ENCODE results near the gene PHLPP2. TPM values are rescaled to one million over a fixed set of nuclear protein-coding genes. Genes with fewer than 3 reads are reported as not detected.

The PHLPP2 gene
- total RNA-seq, 1 donor from 2014 or later = 12.7 TPM

GRCh38 chr16:71647391-71647790 is 77.1 kb downstream of the PHLPP2 start:
- DNase-seq (ENCODE audit: low spot score, unreplicated experiment) = no peak
- Mint-ChIP-seq H3K27ac (no peak overlapping the region), H3K4me3 (ENCODE audit: low read depth) (no peak overlapping the region), H3K27me3 (no peaks in the 10 kb centered on the region), H3K9me3 (ENCODE audit: low read depth) (no peaks in the 10 kb centered on the region), H3K36me3 (ENCODE audit: insufficient read depth) (peaks cover 11% of the 10 kb centered on the region), H3K4me1 (ENCODE audit: low read depth) (peaks cover 2% of the 10 kb centered on the region)
- TF ChIP-seq, protein P1, sequence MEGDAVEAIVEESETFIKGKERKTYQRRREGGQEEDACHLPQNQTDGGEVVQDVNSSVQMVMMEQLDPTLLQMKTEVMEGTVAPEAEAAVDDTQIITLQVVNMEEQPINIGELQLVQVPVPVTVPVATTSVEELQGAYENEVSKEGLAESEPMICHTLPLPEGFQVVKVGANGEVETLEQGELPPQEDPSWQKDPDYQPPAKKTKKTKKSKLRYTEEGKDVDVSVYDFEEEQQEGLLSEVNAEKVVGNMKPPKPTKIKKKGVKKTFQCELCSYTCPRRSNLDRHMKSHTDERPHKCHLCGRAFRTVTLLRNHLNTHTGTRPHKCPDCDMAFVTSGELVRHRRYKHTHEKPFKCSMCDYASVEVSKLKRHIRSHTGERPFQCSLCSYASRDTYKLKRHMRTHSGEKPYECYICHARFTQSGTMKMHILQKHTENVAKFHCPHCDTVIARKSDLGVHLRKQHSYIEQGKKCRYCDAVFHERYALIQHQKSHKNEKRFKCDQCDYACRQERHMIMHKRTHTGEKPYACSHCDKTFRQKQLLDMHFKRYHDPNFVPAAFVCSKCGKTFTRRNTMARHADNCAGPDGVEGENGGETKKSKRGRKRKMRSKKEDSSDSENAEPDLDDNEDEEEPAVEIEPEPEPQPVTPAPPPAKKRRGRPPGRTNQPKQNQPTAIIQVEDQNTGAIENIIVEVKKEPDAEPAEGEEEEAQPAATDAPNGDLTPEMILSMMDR (IDR thresholded peaks at IDR 0.05; ENCODE audit: unreplicated experiment) = no peak

DNA sequence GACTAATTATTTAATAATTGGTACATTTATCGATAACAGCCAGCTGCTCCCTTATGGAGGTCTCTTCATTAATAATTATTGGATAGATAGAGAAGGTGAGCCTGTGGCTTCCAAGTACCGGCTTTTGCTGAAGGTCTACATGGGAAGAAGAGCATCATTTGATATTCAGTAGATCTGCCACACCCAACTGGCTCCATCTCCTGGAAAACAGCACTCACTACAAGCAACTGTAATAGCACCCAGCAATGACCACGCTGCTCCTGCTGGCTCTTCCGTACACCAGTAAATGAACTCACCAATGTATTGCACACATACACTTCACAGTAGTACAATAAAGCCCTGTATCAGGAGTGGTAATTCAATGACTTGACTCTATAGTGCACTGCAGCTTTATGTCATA is 79.1 kb downstream of the PHLPP2 start:
- no peak for DNase-seq (ENCODE audit: low spot score, unreplicated experiment)
- Mint-ChIP-seq H3K27me3 (no peaks in the 10 kb centered on the region), H3K27ac (no peak overlapping the region), H3K9me3 (ENCODE audit: low read depth) (no peaks in the 10 kb centered on the region), H3K4me3 (ENCODE audit: low read depth) (no peak overlapping the region), H3K4me1 (ENCODE audit: low read depth) (peaks cover 2% of the 10 kb centered on the region), H3K36me3 (ENCODE audit: insufficient read depth) (peaks cover 17% of the 10 kb centered on the region)
- TF ChIP-seq, protein P1 (IDR thresholded peaks at IDR 0.05; ENCODE audit: unreplicated experiment) = peak; percentile 41

DNA sequence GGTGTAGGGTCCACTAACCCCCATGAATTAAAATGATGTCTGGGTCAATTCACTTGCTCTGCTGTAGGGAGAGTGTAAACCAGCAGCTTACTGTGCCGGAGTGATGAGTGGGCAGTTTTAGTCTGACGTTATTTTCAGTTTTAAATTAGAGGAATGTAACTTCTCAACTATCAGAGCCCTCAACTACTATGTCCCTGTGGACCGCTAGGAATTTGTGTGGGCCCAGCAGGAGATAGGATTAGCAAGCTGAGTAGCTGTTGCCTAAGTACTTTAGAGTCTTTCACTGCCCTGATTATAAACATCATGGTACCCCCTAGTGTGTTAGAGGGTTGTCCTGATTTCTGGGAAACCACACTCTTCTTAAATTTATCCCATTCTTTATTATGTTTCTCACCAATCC is 87.1 kb downstream of the PHLPP2 start:
- Mint-ChIP-seq H3K4me3 (ENCODE audit: low read depth) (no peak overlapping the region), H3K9me3 (ENCODE audit: low read depth) (no peaks in the 10 kb centered on the region), H3K4me1 (ENCODE audit: low read depth) (no peaks in the 10 kb centered on the region), H3K27ac (no peak overlapping the region), H3K27me3 (no peaks in the 10 kb centered on the region), H3K36me3 (ENCODE audit: insufficient read depth) (peaks cover 26% of the 10 kb centered on the region)
- TF ChIP-seq, protein P1 (IDR thresholded peaks at IDR 0.05; ENCODE audit: unreplicated experiment) = no peak
- no peak for DNase-seq (ENCODE audit: low spot score, unreplicated experiment)

GRCh38 chr16:71635632-71636031 is 88.9 kb downstream of the PHLPP2 start:
- peak overlapping the region; percentile 71 for H3K27ac Mint-ChIP-seq
- H3K4me3 Mint-ChIP-seq (ENCODE audit: low read depth) = no peak overlapping the region
- H3K9me3 Mint-ChIP-seq (ENCODE audit: low read depth) = no peaks in the 10 kb centered on the region
- H3K27me3 Mint-ChIP-seq = no peaks in the 10 kb centered on the region
- no peaks in the 10 kb centered on the region for H3K4me1 Mint-ChIP-seq (ENCODE audit: low read depth)
- no peak for DNase-seq (ENCODE audit: low spot score, unreplicated experiment)
- peaks cover 23% of the 10 kb centered on the region for H3K36me3 Mint-ChIP-seq (ENCODE audit: insufficient read depth)
- TF ChIP-seq, protein P1 (IDR thresholded peaks at IDR 0.05; ENCODE audit: unreplicated experiment) = no peak

- peaks cover 16% of the 10 kb centered on the region for H3K4me1 Mint-ChIP-seq (ENCODE audit: low read depth)
- no peak overlapping the region for H3K4me3 Mint-ChIP-seq (ENCODE audit: low read depth)
- DNase-seq (ENCODE audit: low spot score, unreplicated experiment) = no peak
- H3K9me3 Mint-ChIP-seq (ENCODE audit: low read depth) = no peaks in the 10 kb centered on the region
- TF ChIP-seq, protein P1 (IDR thresholded peaks at IDR 0.05; ENCODE audit: unreplicated experiment) = no peak
- peaks cover 23% of the 10 kb centered on the region for H3K36me3 Mint-ChIP-seq (ENCODE audit: insufficient read depth)
- no peaks in the 10 kb centered on the region for H3K27me3 Mint-ChIP-seq
- H3K27ac Mint-ChIP-seq = no peak overlapping the region
Observed at GRCh38 chr16:71631776-71632175, 92.7 kb downstream of the PHLPP2 start.

Measured in progenitor cell of endocrine pancreas (in vitro differentiated cells).